ENCODE results near the gene IGF2R. TPM values are rescaled to one million over a fixed set of nuclear protein-coding genes. Genes with fewer than 3 reads are reported as not detected.

IGF2R gene, protein sequence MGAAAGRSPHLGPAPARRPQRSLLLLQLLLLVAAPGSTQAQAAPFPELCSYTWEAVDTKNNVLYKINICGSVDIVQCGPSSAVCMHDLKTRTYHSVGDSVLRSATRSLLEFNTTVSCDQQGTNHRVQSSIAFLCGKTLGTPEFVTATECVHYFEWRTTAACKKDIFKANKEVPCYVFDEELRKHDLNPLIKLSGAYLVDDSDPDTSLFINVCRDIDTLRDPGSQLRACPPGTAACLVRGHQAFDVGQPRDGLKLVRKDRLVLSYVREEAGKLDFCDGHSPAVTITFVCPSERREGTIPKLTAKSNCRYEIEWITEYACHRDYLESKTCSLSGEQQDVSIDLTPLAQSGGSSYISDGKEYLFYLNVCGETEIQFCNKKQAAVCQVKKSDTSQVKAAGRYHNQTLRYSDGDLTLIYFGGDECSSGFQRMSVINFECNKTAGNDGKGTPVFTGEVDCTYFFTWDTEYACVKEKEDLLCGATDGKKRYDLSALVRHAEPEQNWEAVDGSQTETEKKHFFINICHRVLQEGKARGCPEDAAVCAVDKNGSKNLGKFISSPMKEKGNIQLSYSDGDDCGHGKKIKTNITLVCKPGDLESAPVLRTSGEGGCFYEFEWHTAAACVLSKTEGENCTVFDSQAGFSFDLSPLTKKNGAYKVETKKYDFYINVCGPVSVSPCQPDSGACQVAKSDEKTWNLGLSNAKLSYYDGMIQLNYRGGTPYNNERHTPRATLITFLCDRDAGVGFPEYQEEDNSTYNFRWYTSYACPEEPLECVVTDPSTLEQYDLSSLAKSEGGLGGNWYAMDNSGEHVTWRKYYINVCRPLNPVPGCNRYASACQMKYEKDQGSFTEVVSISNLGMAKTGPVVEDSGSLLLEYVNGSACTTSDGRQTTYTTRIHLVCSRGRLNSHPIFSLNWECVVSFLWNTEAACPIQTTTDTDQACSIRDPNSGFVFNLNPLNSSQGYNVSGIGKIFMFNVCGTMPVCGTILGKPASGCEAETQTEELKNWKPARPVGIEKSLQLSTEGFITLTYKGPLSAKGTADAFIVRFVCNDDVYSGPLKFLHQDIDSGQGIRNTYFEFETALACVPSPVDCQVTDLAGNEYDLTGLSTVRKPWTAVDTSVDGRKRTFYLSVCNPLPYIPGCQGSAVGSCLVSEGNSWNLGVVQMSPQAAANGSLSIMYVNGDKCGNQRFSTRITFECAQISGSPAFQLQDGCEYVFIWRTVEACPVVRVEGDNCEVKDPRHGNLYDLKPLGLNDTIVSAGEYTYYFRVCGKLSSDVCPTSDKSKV (N-terminal part only)
- total RNA-seq = 65.0 and 69.5 TPM in 2 replicates

DNA sequence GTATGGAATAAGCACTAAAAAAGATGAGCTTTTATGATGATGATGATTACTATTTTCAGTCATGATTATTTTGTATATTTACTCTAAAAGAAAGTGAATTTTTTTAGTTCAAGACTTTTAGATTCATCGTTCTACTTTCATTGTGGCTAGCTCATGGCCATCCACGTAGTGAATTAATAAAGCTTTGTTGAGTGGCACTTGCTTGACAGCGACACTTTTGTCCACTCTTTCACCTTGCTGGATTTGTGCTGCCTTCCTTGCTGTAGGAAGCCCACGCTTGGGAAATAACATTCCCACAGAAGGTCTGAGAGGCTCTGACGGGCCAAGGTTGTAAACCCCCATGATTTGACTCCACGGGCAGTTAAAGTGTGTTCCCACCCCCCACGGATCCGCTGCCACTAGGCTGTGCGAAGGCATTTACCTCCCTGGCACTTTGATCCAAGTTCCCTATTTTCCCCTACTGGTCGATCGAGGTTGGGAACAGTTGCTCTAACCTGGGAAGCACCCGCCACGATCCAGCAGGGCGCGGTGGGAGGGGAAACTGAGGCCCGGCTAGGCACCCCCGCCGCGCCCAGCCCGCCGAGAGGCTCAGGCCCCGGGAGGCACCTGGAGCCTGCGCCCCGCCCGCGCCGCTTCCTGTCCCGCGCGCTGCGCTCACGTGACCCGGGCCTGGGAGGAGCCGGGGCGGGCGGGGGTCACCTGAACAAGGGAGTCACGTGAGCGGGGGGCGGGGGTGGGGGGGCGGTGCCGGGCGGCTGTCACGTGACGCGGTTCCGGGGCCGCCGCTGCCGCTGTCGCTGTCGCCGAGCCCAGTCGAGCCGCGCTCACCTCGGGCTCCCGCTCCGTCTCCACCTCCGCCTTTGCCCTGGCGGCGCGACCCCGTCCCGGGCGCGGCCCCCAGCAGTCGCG is at the start of gene IGF2R:
IGF2R (plus strand) TSS at position 788 of the 909 bp plus-strand sequence. CDS start 165 bp downstream, outside the sequence.

DNA sequence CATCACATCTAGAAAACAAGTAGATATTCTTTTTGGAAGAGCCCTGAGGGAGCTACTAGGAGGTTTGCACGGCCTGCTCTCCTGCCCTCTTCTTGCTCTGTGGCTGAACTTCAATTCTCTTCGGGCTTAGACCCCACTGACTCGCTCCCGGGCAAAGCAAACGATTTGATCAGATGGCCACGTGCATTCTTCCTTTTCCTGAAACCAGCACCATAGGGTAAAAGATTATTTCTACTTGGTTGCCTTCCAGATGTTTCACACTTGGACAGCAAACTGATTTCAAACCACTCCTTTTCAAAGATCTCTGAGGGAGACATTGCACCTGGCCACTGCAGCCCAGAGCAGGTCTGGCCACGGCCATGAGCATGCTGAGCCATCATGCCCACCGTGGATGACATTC is 152.7 kb downstream of the IGF2R start, which contains the start of gene SLC22A1:
SLC22A1 (plus strand) TSS at position 258 of the 400 bp plus-strand sequence; CDS start at position 379, 121 bp downstream.

Other genes starting within 250 kb of the IGF2R start
- gene WTAP, start 241.6 kb upstream of the IGF2R start, total RNA-seq = 96.7 and 97.6 TPM in 2 replicates
- 45.9 and 75.5 TPM in 2 replicates for gene ACAT2, start 207.0 kb upstream of the IGF2R start, total RNA-seq
- gene TCP1, start 179.5 kb upstream of the IGF2R start, total RNA-seq = 384 and 395 TPM in 2 replicates
- gene MRPL18, start 178.6 kb upstream of the IGF2R start, total RNA-seq = 94.5 and 96.7 TPM in 2 replicates
- not detected in 2 replicates for gene PNLDC1, start 168.8 kb upstream of the IGF2R start, total RNA-seq
- gene MAS1, start 78.1 kb upstream of the IGF2R start, total RNA-seq = not detected in 2 replicates
- gene SLC22A1, start 152.7 kb downstream of the IGF2R start, total RNA-seq = not detected in 2 replicates